GM21529 (cell line): ENCODE data around the gene SFN.
"Not testable (repeated sequence)": the region's sequence is repeated elsewhere in the genome, so short reads cannot be mapped to it uniquely, and the experiment has no call there.

ENCODE experiments used
- ATAC-seq: cut with Tn5 transposase; IDR thresholded peaks from one replicate; pipeline ENCODE4 v1.9.1; 2021; ENCODE audit not compliant: unreplicated experiment

SFN gene

GRCh38 chr1:26861889-26862378 lies 1.0 kb upstream of the SFN start:
- no peak for ATAC-seq

DNA sequence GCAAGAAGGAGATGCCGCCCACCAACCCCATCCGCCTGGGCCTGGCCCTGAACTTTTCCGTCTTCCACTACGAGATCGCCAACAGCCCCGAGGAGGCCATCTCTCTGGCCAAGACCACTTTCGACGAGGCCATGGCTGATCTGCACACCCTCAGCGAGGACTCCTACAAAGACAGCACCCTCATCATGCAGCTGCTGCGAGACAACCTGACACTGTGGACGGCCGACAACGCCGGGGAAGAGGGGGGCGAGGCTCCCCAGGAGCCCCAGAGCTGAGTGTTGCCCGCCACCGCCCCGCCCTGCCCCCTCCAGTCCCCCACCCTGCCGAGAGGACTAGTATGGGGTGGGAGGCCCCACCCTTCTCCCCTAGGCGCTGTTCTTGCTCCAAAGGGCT lies 732 bp downstream of the SFN start:
- ATAC-seq = no peak

DNA sequence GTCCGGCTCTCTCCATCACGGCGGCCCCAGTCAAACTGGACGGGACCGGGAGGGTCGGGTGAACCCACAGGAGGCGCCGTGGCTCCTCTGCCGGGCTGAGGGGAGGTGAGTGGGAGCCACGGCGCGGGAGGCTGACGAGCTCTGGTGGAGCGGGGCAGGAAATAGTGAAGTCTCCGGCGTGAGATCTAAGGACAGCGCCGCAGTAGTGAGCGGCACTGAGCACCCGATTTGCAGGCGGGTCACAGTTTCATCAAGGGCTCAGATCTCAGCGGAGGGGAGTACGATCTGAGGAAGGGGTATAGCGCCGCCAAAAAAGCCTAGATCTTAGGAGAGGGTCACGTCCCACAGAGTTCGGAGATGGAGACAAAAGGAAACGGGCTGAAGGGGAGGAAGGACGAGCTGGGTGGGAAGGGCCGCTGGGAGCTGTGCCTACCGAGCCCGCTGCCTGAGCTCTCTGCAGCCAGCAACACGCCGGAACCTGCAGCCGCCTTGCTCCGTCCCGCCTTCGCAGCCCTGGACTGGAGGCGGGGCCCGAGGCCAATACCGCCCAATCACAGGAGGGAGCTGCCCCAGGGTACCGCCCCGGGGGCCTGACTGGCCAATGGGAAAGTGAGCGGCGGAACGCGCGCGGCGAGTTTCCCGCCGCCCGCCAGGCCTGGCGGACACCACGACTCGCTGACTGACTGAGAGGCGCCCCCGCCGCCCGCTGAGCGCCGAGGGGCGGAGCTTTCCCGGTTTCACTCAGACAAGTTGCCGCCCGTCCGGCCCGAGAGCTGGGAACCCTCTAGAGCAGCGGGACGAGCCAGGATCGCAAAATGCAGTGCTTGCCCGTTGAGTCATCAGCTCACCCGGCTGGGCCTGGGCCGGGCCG lies 1.9 kb downstream of the SFN start:
- peak; percentile 88 for ATAC-seq

- not testable (repeated sequence) for ATAC-seq
Measured at GRCh38 chr1:26873097-26873496, 10.1 kb downstream of the SFN start.

- ATAC-seq = no peak
Measured at GRCh38 chr1:26874896-26875295, 11.9 kb downstream of the SFN start.

DNA sequence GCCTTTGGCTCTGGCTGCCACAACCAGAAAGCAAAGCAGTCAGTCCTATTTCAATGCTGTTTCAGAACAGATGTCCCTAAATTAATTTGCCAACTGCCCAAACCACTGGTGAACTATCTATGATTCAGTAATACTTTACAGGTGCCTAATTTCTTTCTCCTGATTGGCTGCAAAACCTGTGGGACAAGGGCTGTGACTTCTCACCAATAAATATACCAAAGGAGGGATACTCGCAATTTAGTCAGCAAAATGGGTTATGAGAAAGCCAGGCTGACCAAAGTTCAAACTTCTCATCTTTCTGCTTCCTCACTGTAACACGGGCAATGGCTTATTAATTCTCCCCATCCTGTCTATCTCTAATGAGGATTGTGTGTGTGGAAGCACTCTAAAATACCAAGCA lies 14.4 kb downstream of the SFN start:
- ATAC-seq = no peak

GRCh38 chr1:26879793-26880192 lies 16.8 kb downstream of the SFN start:
- no peak for ATAC-seq

GRCh38 chr1:26881611-26882010 lies 18.7 kb downstream of the SFN start:
- ATAC-seq = not testable (repeated sequence)

- ATAC-seq = no peak
Measured at GRCh38 chr1:26882696-26883463, 19.9 kb downstream of the SFN start.

- ATAC-seq = no peak
Measured at GRCh38 chr1:26887125-26887524, 24.2 kb downstream of the SFN start.

GRCh38 chr1:26888231-26888630 lies 25.3 kb downstream of the SFN start:
- no peak for ATAC-seq

- ATAC-seq = peak; percentile 90
Measured at GRCh38 chr1:26889551-26890466, 26.9 kb downstream of the SFN start, which contains the start of gene GPN2. TSS of gene GPN2 (minus strand) at chr1:26890283. CDS start at chr1:26890096, 187 bp downstream.

DNA sequence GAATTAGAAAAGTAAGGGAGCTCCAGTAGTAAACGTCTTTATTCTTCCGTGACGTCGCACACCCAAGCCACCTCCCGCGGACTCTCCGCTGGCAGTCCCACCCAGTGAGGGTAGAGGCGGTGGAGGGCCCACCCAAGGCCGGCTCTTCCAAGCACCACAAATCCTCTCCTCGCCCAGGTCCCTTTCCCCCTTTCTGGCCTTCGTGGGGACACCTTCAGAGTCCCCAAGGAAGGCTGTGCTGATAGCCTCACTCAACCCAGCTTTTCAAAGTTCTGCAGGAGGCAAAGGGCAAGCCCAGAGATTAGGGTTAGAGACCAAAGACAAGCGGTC lies 27.5 kb downstream of the SFN start:
- ATAC-seq = peak; percentile 14

- ATAC-seq = no peak
Measured at GRCh38 chr1:26894263-26894662, 31.3 kb downstream of the SFN start.

GRCh38 chr1:26897351-26897750 lies 34.4 kb downstream of the SFN start:
- no peak for ATAC-seq

GRCh38 chr1:26900001-26900814 lies 37.3 kb downstream of the SFN start, which contains the start of gene GPATCH3:
TSS of gene GPATCH3 (minus strand) at chr1:26900467. CDS start at chr1:26900442, 25 bp downstream.
- ATAC-seq = peak; percentile 83

DNA sequence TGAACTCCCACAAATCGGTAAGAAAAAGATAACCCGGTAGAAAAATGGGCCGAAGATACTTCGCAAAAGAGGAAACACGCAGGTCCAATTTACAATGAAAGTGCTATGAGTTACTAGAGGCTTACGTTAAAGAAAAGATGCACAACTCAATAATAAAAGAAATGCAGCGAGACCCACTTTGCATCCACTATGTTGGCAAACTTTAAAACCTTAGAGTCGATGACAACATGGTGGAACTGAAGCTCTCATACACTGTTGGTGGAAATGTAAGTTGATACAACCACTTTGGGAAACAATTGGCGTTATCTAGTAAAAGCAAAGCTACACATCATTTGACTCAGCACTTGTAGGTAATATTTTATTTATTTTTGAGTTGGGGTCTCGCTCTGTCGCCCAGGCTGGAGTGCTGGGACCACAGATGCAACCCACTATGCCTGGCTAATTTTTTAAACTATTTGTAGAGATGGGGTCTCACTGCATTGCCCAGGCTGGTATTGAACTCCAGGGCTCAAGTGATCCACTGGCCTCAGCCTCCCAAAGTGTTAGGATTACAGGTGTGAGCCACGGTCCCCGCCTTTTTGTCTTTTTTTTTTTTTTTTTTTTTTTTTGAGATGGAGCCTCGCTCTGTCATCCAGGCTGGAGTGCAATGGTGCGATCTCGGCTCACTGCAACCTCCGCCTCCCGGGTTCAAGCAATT lies 38.0 kb downstream of the SFN start:
- no peak for ATAC-seq

DNA sequence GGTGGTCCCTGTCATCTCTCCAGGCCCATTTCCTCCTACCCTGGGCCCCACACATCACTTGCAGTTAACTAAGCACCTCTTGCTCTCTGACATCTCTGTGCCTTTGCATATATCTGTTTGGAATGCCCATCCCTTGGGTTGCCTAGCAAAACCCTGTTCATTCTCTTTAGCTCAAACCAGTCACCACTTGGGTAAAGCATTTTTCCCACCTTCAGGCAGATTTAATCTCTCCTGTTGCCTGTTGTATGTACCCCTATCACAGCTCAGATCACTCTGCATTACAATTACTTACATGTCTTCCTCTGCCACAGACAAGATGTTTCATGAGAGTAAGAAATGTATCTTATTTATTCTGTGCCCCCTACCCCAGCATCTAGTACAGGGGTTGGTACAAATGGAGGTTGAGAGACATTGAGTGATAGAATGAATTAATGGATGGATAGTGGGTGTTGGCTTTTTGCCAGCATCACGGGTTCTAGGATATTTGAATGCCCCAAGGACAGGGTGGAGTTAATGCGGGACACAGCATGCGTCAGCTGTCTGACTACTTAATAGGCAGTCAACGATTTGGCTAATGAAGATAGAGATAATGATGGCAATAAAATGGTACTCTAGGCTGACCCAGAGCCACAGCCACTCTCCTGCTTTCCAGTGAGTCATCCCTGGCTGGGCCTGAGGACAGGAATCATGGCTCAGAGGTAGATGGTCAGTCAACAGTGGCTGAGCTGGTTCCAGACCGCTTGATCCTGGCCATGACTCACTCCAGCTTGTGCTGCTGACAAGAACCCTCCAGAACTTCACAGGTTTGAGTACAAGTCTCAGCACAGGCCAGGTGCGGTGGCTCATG lies 44.3 kb downstream of the SFN start:
- no peak for ATAC-seq

DNA sequence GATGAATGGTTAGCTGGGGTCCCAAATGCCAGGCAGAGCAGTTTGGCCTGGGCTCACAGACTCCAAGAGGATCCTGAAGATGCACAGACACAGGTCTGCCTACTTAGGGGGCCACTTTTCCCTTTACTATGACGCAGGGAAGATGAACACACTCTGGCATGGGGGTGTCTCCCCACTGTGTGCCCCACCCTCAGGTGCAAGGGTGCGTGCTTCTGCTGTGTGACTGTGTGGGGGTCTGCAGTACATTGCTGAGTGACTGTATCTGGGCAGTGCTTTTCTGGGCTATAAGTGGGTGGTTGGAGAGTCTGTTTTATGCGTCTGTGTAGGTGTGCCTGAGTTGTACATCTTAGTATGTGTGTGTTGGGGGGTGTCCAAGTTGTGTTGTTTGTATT lies 47.0 kb downstream of the SFN start:
- ATAC-seq = no peak
